Stimulated activated CD8-positive, alpha-beta memory T cell treated with anti-CD3 and anti-CD28 coated beads, Interleukin-2, amount 100 ng/mL, for 1 hour (primary cell): ENCODE results near the gene IKBIP.
"Not testable (repeated sequence)": the region's sequence is repeated elsewhere in the genome, so short reads cannot be mapped to it uniquely, and the experiment has no call there.

Source experiments
- DNase-seq, 2 donors: peaks; one replicate each; pipeline ENCODE4 v3.0.0-alpha.2; 2020; ENCODE audit warnings: low read depth in 2 of 2

IKBIP gene

GRCh38 chr12:98637068-98637467, 7.5 kb downstream of the IKBIP start:
- DNase-seq: no peak

DNA sequence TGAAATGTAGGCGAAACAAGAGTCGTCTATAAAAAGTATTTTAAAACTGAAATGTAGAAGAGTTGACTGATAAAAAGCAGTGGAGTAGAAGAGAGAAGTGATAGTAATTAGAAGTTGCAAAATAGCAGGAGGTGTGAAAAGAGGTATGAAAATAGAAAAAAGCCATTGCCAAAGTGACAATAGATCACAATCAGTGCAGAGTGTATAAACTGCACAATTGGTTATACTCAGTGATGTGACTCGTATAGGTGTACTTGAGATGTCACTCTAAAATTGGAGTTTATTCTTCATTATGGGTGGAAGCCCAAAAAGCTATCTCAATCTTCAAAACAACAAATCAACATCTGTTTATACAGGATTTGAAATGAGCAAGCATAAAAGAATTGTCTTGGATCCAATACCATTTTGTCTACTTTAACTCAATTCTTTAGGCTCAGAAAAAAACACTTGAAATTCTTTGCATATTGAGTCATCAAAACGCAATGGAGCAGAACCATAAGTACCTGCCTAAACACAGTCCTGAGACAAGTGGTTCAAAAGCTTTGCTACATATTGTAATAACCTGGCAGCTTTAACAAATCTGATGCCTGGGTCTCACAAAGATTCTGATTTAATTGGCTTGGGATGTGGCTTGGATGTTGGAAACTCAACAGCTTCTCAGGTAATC, 8.8 kb downstream of the IKBIP start:
- DNase-seq: no peak

DNA sequence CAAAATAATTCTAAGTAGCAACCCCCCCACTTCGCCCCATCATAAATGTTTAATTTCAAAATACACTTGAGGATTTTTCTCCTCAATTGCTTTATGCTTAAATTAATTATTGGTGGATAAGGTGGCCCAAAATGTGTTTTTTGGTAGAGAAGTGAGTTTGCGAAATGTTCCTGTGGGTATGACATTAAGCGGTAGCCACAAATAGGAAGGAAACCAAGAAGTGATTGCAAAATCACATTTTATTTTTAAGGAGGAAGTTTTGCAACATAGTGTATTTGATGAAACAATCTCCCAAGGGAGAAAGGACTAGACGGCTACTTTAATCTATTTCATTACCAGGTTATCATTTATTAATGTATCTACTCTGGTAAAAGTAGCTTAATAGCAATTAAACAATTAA, 25.6 kb downstream of the IKBIP start:
- DNase-seq: no peak

- DNase-seq: no peak
These were observed 31.8 kb downstream of the IKBIP start for GRCh38 chr12:98612696-98613334.

- DNase-seq: no peak
These were observed 34.0 kb downstream of the IKBIP start for GRCh38 chr12:98610596-98610995.

DNA sequence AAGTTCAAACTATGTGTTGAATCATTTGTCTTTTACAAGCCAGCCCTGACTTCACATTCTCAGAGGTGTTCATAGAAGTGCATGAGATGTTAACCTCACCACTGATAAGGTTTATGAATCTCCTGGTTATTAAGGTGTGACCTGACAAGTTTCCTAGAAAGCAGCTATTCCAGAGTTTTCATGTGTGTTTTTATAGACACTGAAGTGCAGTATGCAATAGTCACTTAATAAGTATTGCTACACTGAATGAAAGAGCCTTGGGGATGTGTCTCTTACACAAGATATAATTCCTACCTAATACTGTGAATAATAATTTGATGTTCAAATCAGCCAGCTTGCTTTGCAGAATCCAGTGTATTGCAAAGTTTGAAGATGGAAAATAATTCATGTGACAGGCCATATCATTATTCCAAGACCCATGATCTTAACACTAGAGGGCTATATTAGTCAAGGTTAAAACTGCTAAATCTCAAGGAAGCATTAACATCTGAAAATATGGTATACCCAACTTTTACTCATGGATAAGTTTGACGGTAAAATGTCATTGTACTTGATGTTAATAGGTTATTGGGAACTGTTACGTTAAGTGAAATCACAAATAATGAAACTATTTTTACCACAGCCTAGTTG, 38.1 kb downstream of the IKBIP start:
- no peak for DNase-seq

DNA sequence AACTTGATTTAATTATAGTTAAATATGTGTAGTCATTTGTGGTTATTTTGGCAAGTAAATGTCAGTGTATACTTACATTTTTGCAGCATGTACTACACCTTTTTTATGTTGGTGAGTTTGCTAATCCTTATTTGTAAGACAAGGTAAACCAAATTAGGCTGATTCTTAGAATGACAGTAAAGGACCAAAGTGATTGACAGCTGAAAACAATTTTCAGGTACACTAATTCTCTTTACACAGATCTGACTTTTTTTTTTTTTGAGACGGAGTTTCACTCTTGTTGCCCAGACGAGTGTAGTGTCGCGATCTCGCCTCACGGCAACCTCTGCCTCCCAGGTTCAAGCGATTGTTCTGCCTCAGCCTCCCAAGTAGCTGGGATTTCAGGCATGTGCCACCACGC, 42.7 kb downstream of the IKBIP start:
- DNase-seq: no peak

DNA sequence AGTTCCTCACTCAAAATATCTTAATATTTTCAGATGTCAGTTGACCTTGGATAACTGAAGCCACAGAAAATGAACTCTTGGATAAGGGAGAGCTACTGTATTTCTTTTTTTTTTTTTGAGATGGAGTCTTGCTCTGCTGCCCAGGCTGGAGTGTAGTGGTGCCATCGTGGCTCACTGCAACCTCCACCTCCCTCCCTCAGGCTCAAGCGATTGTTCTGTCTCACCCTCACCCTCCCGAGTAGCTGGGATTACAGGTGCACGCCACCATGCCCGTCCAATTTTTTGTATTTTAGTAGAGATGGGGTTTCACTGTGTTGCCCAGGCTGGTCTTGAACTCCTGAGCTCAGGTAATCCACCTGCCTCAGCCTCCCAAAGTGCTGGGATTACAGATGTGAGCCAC, 47.3 kb downstream of the IKBIP start:
- DNase-seq: not testable (repeated sequence)

DNA sequence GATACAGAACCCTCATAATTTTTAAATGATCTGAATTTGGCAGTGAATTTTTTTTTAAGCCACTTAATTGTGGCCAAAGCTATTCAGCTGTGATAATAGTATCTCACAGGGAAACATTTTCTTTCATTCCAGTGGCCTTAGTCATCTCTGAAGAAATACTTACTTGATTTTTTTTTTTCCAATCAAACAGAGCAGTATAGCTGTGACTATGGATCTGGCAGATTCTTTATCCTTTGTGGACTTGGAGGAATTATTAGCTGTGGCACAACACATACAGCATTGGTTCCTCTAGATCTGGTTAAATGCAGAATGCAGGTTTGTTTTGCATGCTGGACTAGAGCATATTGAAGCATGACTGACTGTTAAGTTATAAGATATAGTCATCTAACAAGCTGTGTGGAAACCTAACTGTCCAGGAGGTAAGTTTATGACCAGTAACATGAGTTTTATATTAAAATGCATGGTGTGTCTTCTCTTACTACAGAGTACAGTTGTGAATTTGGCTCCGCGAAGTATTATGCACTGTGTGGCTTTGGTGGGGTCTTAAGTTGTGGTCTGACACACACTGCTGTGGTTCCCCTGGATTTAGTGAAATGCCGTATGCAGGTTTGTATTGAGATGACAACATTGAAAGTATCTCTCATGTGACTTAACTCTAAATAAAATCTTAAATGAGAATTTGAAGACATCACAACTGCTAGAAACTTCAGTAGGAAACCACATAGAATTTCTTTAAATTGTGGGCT, 49.2 kb downstream of the IKBIP start:
- DNase-seq: no peak

- no peak for DNase-seq
These were observed 50.3 kb downstream of the IKBIP start for GRCh38 chr12:98594050-98594835.

- peak; percentile 90 for DNase-seq
These were observed 51.1 kb downstream of the IKBIP start, which contains the start of gene SLC25A3 for GRCh38 chr12:98593351-98594049. SLC25A3 (plus strand) TSS chr12:98593686; CDS start chr12:98593979, 293 bp downstream.

DNA sequence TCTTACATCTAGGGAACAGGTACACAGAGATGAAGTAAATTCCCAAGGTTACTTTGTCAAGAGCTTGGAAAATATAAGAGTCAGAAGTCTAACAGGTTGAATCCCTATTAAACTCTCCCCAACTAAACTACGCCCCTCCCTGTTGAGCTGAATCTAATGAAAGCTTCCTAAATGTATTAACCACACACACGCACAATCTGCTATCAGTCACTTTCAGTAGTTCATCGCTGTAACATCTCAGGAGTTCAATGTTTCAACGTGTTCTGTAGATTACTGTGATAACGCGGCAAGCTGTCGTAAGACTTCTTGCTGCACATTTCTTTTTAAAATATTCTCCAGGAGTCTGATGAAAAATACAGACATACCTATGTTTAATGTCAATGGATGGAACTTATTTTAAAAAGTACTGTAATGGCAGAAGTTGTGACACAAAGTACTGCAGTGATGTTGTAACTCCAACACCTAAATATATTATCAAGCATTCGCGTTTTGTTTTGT, 51.7 kb downstream of the IKBIP start:
- DNase-seq: no peak

GRCh38 chr12:98591209-98591608, 53.4 kb downstream of the IKBIP start:
- no peak for DNase-seq

DNA sequence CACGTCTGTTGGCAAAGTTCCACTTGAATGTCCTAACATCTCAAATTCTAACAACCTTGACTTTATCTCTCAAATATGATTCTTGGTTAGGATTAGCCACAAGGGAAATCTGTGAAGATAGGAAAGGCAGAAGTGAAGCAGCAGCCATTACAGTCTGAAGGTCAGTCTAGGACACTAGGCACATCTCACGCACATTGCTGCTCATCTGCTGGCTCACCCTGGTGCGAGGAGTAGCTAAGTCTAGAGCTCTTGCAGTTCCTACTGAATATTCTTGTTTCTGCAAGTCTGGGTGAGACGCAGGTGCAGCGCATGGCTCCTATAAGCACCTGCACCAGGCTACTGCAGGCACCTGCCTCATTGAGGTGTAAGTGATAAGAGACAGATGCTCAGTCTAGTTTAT, 57.5 kb downstream of the IKBIP start:
- DNase-seq: no peak

- DNase-seq: no peak
These were observed 62.5 kb downstream of the IKBIP start for GRCh38 chr12:98582093-98582492.

GRCh38 chr12:98581101-98581500, 63.5 kb downstream of the IKBIP start:
- no peak for DNase-seq

- DNase-seq: no peak
These were observed 63.9 kb downstream of the IKBIP start for GRCh38 chr12:98580695-98581094.

- no peak for DNase-seq
These were observed 64.8 kb downstream of the IKBIP start for GRCh38 chr12:98579835-98580234.

GRCh38 chr12:98579347-98579746, 65.2 kb downstream of the IKBIP start:
- no peak for DNase-seq

- no peak for DNase-seq
These were observed 65.8 kb downstream of the IKBIP start for GRCh38 chr12:98578821-98579220.

DNA sequence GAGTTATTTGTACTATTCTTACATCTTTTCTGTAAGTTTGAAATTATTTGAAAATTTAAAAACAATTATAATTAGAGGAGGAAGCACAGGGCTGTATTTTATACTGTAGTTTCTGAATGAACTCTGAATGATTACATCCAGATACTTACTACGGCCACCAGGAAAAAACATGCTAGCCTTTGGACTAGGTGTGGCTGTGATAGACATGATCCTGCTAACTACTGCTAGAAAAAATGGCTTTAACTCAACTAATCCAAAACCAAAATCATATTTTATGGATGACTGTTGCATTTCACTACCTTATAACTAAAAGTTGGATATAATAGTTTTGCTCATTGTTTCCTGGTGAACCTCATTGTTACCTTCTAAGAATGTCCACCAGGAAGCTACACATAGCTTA, 66.2 kb downstream of the IKBIP start:
- no peak for DNase-seq
